ENCODE data around the gene ADGRF3. TPM values are rescaled to one million over a fixed set of nuclear protein-coding genes. Genes with fewer than 3 reads are reported as not detected.
A peak's percentile ranks its signal among the peaks of the same experiment; 100 is the strongest.
"Not testable (repeated sequence)": the region's sequence is repeated elsewhere in the genome, so short reads cannot be mapped to it uniquely, and the experiment has no call there.

ADGRF3 gene
- total RNA-seq, 2 experiments from 2014 or later = 0.96 to 1.3 TPM

DNA sequence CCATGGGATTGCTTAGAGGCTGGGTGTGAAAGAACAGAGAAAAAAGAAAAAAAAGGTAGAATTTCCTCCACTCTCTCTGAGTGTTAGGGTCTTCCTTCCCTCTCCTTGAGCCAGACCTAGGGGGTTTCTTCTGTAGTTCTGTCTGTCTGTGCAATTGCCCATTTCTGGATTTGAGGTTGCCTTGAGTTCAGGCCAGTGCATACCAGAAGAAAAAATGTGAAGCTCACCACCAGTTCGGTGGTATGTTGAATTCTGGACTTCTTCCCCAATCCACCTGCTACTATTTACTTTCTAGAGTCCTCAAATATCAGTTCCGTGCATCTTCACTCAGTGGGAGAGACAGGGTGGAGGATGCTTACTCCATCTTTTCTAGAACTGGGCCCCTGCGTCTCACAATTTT, 16.0 kb downstream of the ADGRF3 start:
- ATAC-seq (ENCODE audit: poor library complexity) (no peak), DNase-seq (no peak)
- TF ChIP-seq CTCF (IDR thresholded peaks at IDR 0.05) = no peak
- Histone ChIP-seq H3K36me3 (ENCODE audit: insufficient read depth, low read length) (no peaks in the 10 kb centered on the region), H3K4me1 (ENCODE audit: insufficient read depth, low read length) (peaks cover 6% of the 10 kb centered on the region), H3K27me3 (ENCODE audit: control insufficient read depth in 1 of 2, insufficient read depth in 2 of 2, low read length in 2 of 2) (no peaks in the 10 kb centered on the region), H3K4me3 (ENCODE audit: low read length) (no peak overlapping the region), H3K27ac (ENCODE audit: low read depth in 1 of 2, low read length in 2 of 2) (no peak overlapping the region), H3K9me3 (ENCODE audit: control insufficient read depth in 1 of 2, insufficient read depth in 1 of 2, low read length in 2 of 2) (no peaks in the 10 kb centered on the region)
- intact Hi-C loops (cut with DNase I, micrococcal nuclease) = loop anchor here (1.0 to 5.0 kb wide), 7 partner anchors 31 to 379 kb away; partner anchors contain the start of genes HADHA (in 1 of the 2) and HADHB (in 1 of the 2)
- POLR2A ChIA-PET = no interaction called here
- Mint-ChIP-seq H3K27ac (no peak overlapping the region), H3K9me3 (no peaks in the 10 kb centered on the region), H3K36me3 (ENCODE audit: low read depth) (no peaks in the 10 kb centered on the region), H3K4me3 (no peak overlapping the region), H3K27me3 (no peaks in the 10 kb centered on the region), H3K4me1 (ENCODE audit: low read depth) (peaks cover 11% of the 10 kb centered on the region)
- CTCF ChIA-PET = interaction anchor here (1.5 kb wide), 1 partner anchor 12 kb away, joined by 6 read pairs; no protein-coding TSS in a partner anchor

DNA sequence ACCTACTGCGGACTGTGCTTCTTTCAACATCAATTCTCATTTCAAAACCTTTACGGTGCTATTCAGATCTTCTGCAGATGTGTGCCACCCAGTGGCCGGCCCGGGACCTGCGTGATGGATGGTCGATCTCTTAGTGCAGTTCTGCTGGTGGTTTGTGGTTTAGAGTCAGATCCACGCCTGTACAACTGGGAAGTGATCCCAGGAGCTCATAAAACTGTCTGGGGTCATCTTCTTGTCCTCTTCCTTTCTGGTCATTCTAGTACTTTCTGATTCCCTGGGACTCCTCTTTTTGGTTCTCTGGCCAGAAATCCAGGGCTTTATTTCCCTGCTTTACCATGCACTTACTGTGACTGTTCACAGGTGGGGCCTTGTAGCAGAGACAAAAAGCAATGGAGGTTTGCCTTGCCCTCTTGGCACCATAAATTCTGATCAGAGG, 16.5 kb downstream of the ADGRF3 start:
- H3K27me3 Mint-ChIP-seq = no peaks in the 10 kb centered on the region
- H3K4me1 Mint-ChIP-seq (ENCODE audit: low read depth) = peaks cover 11% of the 10 kb centered on the region
- Histone ChIP-seq H3K9me3 (ENCODE audit: control insufficient read depth in 1 of 2, insufficient read depth in 1 of 2, low read length in 2 of 2) (no peaks in the 10 kb centered on the region), H3K4me3 (ENCODE audit: low read length) (no peak overlapping the region), H3K36me3 (ENCODE audit: insufficient read depth, low read length) (no peaks in the 10 kb centered on the region), H3K27ac (ENCODE audit: low read depth in 1 of 2, low read length in 2 of 2) (no peak overlapping the region), H3K27me3 (ENCODE audit: control insufficient read depth in 1 of 2, insufficient read depth in 2 of 2, low read length in 2 of 2) (no peaks in the 10 kb centered on the region), H3K4me1 (ENCODE audit: insufficient read depth, low read length) (peaks cover 6% of the 10 kb centered on the region)
- no peak overlapping the region for H3K4me3 Mint-ChIP-seq
- H3K27ac Mint-ChIP-seq = no peak overlapping the region
- POLR2A ChIA-PET = no interaction called here
- DNase-seq (peak; percentile 70 to 86 (median 80)), ATAC-seq (ENCODE audit: poor library complexity) (peak; percentile 99)
- no peaks in the 10 kb centered on the region for H3K36me3 Mint-ChIP-seq (ENCODE audit: low read depth)
- H3K9me3 Mint-ChIP-seq = no peaks in the 10 kb centered on the region
- CTCF ChIA-PET = interaction anchor here (1.5 kb wide), 1 partner anchor 11 kb away, joined by 6 read pairs; no protein-coding TSS in a partner anchor
- intact Hi-C loops (cut with DNase I, micrococcal nuclease) = loop anchor here (1.0 to 5.0 kb wide), 7 partner anchors 31 to 379 kb away; partner anchors contain the start of genes HADHA (in 1 of the 2) and HADHB (in 1 of the 2)
- TF ChIP-seq CTCF (IDR thresholded peaks at IDR 0.05) = peak; percentile 95

DNA sequence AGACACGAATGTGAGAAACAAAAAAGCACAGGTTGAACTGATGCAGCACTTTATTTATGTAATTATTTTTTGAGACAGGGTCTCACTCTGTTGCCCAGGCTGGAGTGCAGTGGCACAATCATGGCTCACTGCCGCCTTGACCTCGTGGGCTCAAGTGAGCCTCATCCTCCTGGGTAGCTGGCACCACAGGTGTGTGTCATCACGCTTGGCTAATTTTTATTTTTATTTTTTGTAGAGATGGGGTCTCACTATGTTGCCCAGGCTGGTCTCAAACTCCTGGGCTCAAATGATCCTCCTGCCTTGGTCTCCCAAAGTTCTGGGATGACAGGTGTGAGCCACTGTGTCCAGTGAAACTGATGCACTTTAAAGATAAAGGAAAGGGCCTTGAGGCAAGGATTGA, 17.5 kb downstream of the ADGRF3 start:
- DNase-seq; H3K4me1 ChIP-seq (ENCODE audit: insufficient read depth, low read length); H3K4me3 Mint-ChIP-seq; H3K9me3 Mint-ChIP-seq; H3K27me3 ChIP-seq (ENCODE audit: control insufficient read depth in 1 of 2, insufficient read depth in 2 of 2, low read length in 2 of 2); H3K9me3 ChIP-seq (ENCODE audit: control insufficient read depth in 1 of 2, insufficient read depth in 1 of 2, low read length in 2 of 2); CTCF ChIA-PET; POLR2A ChIA-PET; ATAC-seq (ENCODE audit: poor library complexity); H3K4me3 ChIP-seq (ENCODE audit: low read length); H3K27ac ChIP-seq (ENCODE audit: low read depth in 1 of 2, low read length in 2 of 2); H3K36me3 ChIP-seq (ENCODE audit: insufficient read depth, low read length); H3K36me3 Mint-ChIP-seq (ENCODE audit: low read depth); H3K27me3 Mint-ChIP-seq; H3K27ac Mint-ChIP-seq: not testable (repeated sequence)
- intact Hi-C loops (cut with DNase I, micrococcal nuclease) = loop anchor here in 1 of 2 experiments (2.0 to 5.0 kb wide), 4 partner anchors 37 to 377 kb away; partner anchors contain the start of gene GAREM2
- H3K4me1 Mint-ChIP-seq (ENCODE audit: low read depth) = peaks cover 11% of the 10 kb centered on the region
